GM21360 (cell line): ENCODE data around the gene NUDT21.
"Not testable (repeated sequence)": the region's sequence is repeated elsewhere in the genome, so short reads cannot be mapped to it uniquely, and the experiment has no call there.

Experiments used
- ATAC-seq: cut with Tn5 transposase; IDR thresholded peaks from one replicate; pipeline ENCODE4 v1.9.1; 2021; ENCODE audit warnings: mild to moderate bottlenecking, moderate library complexity; ENCODE audit not compliant: unreplicated experiment

The NUDT21 gene

DNA sequence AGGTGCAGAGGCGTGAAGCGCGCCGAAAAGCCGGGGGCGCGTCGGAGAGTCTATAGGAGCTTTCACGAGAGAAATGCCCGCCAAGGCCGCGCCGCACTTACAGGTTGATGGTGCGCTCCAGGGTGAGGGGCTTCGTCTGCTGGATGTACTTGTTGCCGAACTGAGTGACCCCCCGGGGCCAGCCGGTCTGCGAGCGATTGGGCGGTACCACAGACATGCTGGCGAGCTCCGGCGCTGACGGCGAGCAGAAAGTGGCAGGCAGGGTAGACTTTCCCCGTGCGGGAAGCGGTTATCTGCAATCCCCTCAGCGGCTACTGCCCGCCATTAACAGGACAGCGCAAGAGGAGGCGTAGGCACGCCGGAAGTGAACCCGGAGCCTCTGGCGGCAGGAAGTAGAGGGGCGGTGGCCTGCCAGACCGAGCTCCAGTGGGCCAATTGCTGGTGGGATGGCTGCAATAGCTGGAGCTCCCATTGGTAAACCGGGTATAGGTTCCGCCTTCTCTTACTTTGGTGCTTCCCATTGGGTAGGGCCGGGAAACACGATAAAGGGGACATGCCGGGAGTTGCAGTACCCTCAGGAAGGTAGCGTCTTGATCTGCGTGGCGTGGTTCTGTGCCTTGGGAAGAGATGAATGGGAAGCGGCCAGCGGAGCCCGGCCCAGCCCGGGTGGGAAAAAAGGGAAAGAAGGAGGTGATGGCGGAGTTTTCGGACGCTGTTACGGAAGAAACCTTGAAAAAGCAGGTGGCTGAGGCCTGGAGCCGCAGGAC, at the start of gene NUDT21, which contains the start of gene OGFOD1:
Gene NUDT21 (minus strand): TSS at position 347 of the 767 bp plus-strand sequence. CDS start 130 bp downstream, at position 217.
Gene OGFOD1 (plus strand): TSS at position 569 of the 767 bp plus-strand sequence. CDS start 59 bp downstream, at position 628.
- ATAC-seq = peak; percentile 96

DNA sequence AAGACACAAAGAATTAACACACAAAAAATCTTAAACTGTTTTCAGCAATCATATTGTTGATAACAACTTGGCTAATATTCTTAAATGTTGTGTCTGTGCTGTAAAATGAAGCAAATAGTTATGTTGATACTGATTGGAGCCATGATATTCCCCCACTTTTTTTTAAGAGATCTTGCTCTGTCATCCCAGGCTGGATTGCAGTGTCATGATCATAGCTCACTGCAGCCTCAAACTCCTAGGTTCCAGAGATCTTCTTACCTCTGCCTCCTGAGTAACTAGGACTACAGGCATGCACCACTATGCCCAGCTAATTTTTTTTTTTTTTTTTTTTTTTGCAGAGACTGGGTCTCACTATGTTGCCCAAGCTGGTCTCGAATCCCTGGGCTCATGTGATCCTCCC, 42.7 kb upstream of the NUDT21 start:
- no peak for ATAC-seq

DNA sequence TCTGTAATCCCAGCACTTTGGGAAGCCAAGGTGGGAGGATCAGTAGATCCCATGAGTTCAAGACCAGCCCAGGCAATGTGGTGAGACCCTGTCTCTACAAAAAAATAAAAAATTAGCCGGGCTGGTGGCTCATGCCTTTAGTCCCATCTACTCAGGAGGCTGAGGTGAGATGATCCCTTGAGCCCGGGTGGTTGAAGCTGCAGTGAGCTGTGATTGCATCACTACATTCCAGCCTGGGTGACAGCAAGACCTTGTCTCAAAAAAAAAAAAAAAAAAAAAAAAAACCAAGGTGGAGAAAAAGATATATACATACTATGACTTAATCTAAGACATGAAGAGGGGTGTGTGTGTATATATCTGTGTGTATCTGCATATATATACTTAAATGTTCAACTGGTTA, 42.0 kb upstream of the NUDT21 start:
- no peak for ATAC-seq

DNA sequence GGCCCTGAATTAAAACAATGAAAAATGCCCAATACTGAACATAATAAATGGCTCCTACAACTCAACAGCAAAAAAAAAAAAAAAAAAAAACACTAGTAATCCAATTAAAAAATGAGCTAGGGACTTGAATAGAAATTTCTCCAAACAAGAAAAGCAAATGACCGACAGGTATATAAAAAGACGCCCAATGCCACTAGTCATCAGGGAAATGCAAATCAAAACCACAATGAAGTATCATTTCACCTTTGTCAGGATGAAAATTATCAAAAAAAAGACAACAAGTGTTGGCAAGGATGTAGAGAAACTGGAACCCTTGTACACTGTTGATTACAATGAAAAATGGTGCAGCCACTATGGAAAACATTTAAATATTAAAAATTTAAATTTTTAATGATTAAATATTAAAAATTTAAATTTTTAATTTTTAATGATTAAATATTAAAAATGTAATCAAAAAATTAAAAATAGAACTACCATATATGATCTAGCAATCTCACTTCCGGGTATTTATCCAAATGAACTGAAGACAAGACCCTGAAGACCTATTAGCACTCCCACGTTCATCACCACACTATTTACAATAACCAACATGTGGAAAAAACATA, 40.6 kb upstream of the NUDT21 start:
- ATAC-seq = no peak

DNA sequence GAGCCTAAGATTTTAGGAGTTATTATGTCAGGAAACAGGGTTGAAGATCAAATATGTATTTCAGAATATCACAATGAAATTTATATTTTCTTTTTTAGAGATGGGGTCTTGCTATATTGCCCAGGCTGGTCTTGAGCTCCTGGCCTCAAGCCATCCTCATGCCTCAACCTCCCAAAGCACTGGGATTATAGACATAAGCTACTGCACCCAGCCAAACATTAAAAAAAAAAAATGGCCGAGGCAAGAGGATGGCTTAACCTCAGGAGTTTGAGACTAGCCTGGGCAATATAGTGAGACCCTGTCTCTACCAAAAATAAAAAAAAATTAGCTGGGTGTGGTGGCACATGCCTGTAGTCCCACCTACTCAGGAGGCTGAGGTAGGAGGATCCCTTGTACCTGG, 37.7 kb upstream of the NUDT21 start:
- not testable (repeated sequence) for ATAC-seq

DNA sequence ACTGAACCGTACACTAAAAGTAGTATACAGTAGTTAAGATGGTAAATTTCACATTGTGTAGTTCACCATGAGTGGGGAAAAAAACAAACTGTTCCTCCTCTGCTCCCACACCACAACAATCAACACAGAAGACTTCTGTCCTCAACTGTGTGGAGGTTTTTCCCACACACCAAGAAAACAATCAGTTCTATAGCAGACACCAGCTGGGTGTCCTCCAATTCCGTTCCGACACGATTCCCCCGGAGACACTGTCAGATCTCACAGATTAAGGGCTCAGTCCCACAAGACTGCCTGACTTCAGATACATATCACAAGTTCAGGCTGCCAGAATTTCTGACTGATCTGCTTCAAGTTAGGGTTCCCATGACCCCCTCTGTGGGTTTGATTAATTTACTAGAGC, 36.9 kb upstream of the NUDT21 start:
- no peak for ATAC-seq

DNA sequence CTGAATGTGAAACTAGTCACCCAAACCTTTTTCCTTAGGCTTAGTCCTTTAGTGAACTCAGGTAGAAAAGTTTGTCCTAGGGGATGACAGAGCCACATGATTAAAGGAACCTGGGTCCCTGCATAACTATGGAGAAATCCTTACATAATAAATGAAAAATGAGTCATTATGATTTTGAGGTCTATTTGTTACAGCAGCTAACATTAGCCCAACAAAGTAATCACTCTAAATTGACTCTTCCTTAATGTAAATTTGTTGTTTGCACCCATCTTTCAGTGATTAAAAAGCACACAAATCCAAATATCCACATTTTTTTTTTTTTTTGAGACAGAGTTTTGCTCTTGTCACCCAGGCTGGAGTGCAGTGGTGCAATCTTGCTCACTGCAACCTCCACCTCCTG, 32.3 kb upstream of the NUDT21 start:
- no peak for ATAC-seq

DNA sequence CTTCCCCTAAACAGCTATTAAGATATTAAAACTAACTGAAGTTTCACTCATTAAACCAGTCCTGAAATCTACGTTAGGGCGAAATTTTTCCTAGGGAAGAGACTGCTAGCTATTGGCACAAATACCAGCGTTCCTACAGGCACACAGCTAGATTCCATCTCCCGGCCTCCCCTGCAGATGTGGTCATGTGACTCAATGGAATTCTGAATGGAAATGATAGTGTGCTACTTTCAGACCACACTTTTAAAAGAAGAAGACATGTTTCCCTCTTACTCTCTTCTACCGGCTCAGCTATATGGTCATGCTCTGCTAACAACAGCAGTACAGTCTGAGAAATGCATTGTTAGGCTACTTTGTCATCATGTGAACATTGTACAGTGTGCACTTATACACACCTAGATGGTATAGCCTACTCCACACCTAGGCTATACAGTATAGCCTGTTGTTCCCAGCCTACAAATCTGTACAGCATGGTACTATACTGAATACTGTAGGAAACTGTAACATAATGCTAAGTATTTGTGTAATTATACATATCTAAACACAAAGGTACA, 31.6 kb upstream of the NUDT21 start:
- ATAC-seq = no peak

DNA sequence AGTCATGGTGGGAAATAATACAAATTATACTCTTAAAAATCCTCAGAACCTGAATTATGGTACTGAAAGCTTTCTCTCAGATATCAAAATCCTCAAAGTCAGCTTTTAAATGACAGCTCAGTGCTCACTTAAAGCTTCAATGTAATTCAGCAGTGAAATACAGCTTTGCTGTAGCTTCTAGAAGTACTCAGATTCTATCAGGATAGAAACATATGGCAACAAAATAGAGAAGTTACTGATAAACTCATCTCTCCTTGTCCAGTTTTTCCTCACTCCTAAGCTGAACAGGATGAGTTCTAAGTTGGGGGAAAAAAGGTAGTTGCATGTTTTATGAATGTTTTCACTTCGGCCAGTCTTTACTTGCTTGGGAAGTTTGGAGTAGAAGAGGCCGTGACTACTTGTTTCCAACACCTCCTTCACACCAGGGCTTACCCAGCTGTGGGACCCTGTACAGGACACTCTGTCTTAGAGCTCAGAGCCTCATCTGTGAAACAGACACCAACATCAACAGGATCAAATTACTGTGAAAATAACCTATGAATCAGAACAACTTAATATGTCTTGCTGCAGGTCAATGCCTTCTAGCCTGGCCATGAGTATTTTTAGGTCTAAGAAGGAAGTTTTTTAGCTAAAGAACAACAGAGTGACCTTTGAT, 30.5 kb upstream of the NUDT21 start:
- no peak for ATAC-seq

DNA sequence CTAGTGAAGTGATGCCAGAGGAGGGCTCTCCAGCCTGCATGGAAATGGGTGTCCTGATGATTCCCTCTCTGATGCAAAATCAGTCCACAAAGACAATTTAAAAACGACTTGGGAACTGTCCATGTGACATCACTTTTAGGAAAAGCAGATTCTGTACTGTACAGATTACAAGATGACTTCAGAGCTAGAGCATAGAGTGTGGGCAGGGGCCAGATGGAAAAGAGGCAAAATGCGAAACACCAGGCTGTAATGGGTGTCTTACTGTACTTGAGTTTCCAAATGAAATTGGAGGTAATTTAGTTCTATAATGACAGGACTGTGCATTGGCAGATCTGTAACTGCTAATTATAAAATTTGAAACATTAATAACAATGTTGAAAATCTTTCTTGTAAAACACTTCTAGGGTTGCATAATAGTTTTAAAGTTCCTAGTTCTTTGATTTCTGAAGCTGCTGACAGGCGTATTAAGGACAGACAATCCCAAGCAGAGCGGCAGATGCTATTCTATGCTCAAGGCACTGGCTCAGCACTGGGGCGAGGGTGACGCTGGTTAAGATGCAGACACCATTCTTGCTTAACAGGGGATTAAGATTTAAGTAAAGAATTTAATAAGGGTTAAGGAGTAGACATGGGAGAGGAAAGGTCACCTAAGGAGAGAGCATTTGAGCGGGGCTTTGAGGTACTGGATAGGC, 29.8 kb upstream of the NUDT21 start:
- ATAC-seq = no peak

DNA sequence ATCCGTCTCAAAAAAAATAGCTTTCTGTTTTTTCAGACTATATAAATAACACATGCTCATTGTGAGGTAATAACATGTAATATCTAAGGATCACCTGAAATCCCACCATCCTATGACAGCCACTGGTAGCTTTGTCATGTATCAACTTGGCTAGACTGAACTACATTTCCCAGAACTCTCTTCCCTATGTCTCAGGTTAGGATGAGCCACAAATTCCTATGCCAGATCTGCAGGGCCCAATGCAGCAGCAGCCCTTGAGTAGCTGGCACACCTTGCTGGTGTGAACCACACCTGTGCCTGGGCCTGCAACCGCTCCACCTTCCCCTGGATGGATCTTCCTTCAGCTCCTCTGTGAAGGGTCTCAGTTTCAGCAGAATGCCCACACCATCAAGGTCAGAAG, 28.3 kb upstream of the NUDT21 start:
- ATAC-seq = no peak

DNA sequence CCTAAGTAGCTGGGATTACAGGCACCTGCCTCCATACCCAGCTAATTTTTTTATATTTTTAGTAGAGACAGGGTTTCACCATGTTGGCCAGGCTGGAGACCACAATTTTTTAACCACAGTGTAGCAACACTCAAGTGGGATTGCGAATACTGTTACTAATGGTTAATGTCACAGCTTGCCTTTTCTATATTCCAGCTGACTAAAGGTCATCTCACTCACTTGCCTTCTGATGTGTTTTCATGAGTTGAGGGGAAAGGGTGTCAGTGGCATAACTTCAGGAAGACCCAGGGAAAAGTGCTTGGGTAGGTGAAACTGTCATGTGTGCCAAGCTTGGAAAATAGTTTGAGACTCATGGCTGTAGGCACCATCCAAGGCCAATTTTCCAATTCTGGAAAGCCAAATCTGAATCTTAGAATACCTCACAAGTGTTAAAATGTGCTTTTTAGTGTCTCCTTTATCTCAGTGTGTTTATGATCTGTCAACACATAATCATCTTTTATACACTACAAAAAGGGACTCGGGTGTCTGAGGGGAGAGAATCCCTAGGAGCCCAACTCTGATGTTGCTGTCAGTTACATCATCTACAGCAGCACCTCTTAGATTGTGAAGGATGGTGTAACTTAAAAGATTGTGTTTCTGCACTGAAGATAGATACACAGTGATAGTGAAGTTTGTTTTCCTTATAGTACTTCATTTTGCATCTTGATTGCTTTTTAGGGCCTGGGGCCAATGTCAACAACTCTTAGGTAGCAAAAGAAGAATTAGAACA, 27.3 kb upstream of the NUDT21 start:
- no peak for ATAC-seq

DNA sequence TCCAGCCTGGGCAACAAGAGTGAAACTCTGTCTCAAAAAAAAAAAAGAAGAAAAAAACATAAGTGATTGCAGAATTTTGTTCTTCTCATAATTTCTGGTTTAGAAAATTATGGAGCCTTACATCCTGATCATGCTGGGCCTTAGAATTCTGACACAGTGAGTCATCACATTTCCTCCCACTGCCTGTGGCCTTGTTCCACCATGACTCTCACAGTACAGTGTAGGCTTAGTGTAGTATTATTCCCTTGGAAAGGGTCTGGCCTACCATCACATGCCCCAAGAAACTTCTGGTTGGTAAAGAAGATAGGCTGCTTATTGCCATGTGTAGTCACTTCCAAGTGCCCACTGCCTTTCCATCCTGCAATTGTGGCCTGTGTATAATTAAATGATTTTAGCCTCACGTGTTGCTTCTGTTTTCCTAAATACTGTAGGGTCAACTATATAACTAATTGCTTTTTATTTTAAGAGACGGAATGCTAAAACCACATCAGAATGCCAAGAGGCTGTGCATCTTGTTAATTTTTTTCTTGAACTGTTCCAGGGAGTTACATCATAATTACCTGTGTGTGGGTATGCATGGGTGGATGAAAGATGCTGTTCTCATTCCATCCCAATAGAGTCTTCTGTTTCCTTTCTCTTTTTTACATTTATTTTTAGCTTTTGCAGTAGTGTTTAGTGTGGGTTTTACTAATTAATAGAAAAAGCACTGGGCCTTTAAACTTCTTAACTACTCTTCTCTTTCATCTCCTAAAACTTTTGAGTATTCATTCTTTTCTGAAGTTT, 26.2 kb upstream of the NUDT21 start:
- ATAC-seq = no peak

DNA sequence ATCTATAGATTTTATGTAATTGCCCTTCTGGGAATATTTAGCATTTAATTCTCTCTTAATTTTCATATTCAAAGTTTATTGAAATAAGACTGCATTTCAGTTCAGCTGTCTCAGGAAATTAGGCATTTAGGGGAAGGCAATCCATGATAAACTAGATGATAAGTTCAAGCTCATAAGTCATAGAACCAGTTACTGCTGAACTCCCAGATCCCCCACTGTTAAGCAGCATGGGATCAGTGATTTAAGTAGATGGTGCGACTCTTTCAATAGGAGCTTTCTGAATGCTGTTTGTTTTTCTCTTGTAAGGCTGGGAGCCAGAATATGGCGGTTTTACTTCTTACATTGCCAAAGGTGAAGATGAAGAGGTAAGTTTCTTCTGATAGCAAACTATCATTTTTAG, 24.1 kb upstream of the NUDT21 start:
- ATAC-seq = no peak

DNA sequence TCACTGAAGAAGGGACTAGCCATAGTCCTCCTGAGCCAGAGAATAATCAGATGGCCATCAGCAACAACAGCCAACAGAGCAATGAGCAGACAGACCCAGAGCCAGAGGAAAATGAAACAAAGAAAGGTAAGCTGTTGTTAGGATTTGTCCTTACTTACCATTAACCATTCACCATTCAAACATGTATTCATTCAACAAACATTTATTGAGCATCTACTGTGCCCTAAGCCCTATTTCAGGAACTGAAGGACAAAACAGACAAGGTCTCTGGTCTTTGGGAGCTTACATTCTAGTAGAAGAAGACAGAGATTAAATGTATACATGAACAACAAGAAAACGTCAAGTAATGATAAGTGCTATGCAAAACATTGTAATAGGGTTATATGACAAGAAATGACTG, 19.5 kb upstream of the NUDT21 start:
- ATAC-seq = no peak

DNA sequence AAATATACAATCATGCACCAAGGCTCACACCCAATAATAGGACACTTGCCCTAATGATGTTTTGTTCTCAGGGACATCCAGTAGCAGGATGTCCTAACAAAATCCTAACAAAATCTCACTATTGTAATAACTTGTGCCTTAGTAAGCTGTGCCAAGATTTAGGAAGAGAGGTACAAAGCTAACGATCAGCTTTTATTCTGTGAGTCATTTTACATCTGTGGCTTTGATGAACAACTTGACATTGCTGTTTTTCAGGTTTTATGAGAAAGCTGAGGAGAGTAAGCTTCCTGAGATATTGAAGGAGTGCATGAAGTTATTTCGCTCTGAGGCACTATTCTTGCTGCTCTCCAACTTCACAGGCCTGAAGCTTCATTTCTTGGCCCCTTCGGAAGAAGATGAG, 19.1 kb upstream of the NUDT21 start:
- no peak for ATAC-seq

DNA sequence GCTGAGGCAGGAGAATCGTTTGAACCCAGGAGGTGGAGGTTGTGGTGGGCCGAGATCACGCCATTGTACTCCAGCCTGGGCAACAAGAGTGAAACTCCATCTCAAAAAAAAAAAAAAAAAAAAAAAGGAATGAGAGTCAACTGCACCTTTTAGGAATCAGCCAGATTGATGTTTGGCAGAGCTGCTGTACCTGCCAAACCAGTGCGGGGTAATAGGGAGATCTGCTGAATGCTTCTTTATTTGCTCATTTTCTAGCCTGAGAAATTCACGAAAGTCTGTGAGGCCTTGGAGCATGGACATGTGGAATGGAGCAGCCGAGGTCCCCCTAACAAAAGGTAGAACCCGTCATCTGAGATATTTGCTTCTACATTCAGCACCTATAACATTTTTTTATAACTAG, 18.6 kb upstream of the NUDT21 start:
- no peak for ATAC-seq

DNA sequence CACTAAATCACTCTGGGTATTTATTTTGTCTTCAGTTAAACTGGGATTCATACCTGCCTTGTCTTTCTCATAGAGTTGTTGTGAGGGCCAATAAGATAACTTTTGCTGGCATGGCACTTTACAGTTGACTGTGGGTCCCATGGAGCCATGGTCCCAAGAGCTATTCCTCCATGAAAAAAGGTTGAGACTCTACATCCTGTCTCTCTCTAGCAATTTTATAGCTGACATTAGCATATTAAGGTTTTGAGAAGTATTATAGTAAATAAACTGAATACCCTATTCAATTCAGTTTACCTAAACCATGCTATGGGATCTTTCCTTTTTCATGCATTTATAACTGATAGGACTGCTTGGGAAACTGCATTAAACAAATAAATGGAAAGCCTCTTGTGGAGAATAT, 17.7 kb upstream of the NUDT21 start:
- ATAC-seq = no peak

DNA sequence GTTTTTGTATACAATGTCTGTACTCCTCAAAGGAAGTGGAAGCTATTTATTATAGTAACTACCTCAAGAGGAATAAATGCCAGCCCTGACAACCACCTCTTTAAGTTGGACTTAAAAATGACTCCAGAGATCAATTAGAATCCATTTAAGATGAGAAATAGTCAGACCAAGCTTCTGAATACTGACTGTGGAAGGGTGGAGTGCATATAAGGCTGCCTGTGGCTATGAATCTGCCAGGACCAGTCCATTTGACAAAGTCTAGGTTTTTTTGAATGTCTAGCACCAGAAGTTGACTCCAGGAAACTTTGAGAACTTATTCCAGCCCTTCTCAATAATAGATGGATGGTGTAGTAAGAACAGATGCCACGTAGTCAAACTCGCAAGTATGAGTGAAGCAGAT, 15.2 kb upstream of the NUDT21 start:
- ATAC-seq = no peak

DNA sequence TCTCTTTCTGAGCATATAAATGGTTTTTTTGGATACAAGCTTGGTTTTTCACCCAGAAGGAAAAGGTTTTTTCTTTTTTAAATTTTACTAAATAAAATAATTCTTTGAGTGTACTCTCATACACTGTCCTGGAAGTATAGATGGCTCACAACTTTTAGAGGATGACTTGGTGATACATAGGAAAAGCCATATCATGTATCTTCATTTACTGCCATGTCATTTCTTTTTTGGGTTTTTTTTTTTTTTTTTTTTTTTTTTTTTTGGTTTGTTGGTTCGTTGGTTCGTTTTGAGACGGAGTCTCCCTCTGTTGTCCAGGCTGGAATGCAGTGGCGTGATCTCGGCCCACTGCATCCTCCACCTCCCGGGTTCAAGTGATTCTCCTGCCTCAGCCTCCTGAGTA, 12.0 kb upstream of the NUDT21 start:
- no peak for ATAC-seq
